NCI-H1930 (cell line): Measurements from ENCODE around the gene DES.
"Not testable (repeated sequence)": the region's sequence is repeated elsewhere in the genome, so short reads cannot be mapped to it uniquely, and the experiment has no call there.

Source experiments
- DNase-seq, 2 experiments: peaks; one replicate each; lab custom pipeline; 2025; lab: John Stamatoyannopoulos, UW

DES gene

DNA sequence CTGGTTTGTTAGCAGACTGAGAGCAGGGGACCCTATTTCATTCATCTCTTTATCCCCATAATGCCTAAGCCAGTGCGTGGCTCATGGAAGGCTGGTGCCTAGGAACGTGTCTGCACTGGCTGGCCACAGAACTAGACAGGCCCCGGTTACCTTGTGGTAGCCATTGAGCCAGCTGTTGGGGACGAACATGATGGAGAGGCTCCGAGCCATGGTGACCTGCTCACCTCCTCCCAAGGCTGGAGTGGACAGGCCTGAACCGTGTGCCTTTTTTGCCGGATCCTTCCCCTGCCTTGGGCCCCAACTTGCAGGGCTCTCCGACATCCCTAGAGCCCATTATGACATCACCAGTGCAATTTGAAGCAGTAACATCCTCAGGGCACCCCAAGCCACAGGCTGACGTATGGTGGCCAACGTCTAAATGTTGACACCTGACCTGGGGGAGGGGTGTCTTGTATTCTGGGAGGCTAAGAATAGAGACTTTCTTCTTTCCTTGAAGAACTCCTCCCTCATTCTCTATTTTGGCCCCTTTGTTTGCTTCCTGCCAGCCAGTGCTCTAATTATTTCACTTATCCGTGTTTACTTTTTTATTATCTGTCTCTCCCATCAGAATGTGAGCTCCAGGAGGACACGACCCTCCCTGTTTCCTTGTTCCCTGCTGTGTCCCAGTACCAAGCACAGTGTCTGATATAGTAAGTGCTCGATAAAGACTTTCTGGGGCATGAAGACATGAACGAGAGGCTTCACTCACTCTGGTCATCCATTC lies 18.3 kb upstream of the DES start:
- peak in 1 of 2 experiments; percentile 32 for DNase-seq

DNA sequence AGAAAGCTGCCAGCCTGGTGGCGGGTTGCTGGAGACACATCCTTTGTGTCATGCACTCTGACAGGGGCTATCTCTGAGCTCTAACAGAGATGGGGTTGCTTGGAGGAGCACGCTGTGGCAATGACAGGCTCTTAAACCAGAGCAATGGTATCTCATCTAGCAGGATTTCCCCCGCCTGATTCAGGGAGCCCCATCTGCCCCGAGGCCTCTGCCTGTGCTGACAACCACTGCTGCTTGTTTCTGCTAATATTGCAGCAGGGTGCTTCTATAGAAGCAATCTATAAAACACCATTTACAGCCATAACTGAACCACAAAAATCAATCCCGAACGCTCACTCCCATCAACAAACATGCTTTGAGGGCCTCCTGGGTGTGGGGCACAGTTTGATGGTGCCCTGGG lies 17.6 kb upstream of the DES start:
- no peak for DNase-seq

DNA sequence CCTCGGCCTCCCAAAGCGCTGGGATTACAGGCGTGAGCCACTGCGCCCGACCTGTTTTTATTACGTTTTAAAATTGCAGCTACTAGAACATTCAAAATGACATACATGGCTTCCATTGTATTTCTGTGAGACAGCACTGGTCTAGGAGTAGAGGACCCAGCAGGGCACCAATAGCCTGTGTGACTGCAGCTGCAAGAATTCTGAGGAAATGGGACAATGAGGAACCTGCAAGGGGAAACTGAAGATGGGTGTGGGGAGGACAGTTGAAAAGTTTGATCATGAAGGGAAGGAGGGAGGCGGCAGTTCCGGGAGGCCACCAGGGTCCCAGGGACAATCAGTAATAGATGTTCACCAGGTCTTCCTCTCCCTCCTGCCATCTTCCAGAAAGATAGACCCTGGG lies 16.6 kb upstream of the DES start:
- no peak for DNase-seq

DNA sequence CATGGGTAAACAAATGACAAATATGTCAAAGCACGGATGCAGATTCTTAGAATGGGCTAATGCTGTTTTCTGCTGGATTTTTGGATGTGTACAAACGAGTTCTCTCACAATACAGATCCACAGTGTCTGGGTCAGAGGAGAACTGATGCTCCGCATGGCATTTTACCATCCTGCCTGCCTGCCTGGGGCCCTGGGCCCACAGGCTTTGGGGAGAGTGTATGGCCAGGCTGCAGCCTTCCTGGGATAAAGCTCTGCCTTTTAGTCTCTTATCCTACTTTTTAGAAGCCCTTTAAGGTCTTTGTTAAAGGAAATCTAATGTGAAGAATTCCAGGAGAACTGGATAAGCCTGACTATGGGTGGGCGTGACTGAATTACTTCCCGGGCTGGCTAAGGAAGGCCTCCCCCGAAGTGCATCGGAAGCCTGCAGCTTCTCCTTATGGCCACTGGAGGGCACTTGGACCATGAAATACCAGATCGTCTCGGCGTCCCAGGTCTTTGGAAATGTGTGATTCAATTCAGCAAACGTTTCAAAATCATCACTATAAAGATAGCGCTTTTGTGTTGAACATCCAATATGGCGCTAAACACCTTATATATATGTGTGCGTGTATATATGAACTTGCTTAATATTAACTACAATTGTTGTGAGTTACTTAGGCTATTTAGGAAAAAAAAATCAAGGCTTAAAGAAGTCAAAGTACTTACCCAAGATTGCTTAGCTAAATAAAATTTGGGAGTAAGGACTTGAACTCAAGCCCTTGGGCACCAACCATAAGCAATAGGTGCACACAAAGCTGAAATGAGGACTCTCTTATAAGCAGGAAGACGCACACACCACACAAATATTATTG lies 15.3 kb upstream of the DES start:
- peak; percentile 66 to 70 for DNase-seq

DNA sequence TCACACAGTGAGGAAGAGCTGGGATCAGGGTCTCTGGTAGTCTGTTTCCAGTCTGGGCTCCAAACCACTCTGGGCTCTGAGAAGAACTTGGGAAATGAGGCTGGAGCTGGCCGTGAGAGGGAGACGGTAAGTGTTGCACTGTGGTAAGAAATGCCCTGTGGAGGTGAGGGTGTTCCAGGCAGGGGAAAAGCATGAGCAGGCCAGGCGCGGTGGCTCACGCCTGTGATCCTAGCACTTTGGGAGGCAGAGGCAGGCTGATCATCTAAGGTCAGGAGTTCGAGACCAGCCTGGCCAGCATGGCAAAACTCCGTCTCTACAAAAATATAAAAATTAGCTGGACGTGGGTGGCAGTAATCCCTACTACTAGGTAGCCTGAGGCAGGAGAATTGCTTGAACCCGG lies 14.3 kb upstream of the DES start:
- no peak for DNase-seq

DNA sequence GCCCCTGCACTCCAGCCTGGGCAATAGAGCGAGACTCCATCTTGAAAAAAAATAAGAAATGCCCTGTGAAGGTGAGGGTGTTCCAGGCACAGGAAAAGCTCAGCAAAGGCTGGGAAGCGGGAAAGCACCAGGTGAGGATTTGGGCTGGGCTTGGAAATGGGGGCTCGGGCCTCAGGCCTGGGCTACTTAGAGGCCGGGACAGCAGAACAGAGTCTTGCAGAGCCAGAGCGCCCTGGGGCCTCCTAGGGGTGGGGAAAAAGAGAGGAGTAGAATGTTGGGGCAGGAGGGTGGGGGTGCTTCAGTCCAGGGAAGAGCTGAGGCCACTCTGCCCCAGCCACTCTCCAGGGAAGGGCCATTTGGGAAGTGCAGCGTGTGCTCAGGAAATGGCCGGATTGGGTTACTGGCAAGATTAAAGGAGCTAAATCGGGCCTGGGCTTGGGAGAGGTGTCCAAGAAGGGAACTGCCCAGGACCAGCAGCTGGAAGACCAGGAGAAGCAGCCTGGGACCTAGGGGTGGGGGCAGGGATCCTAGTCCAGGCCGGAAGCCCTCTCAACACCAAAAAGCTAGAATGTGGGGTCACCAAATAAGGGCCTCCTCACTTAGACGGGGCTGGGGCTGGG lies 13.8 kb upstream of the DES start:
- no peak for DNase-seq

DNA sequence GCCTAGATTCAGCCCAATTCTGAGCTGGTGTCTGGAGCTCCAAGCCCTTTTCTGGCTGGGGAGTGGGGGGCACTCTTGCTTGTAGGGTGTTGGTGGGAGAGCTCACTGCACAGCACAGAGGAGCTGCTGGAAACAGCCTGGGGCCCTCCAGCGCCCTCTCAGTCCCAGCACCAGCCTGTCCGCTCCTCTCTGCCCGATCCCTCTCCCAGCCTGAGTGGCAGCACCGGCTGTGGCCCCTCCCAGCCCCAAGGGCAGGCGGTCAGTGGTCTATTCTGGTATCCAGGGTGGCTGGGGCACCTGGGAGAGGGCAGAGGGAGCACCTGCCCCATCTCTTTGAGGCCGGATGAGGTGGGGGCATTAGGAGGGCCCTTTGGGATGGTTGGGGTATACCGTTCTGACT lies 13.2 kb upstream of the DES start:
- DNase-seq: no peak

DNA sequence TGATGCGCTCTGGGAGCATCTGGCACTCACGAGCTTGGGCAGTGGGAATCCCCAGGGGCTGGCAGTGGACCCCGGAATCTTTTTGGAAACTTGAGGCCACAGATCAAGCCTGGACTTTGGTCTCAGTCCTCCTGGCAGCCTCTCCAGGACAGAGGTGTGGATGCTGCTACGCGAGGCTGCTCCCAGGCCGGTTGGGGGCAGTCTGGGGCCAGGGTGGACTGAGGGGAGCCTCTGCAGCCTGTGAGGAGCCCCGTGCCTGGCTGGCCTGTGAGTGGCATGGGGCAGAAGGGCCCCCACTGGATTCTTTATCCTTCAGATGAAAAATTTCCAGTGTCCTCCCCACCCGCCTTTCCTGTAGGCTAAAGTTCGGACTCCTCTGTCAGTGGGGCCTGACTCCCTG lies 12.7 kb upstream of the DES start:
- no peak for DNase-seq

DNA sequence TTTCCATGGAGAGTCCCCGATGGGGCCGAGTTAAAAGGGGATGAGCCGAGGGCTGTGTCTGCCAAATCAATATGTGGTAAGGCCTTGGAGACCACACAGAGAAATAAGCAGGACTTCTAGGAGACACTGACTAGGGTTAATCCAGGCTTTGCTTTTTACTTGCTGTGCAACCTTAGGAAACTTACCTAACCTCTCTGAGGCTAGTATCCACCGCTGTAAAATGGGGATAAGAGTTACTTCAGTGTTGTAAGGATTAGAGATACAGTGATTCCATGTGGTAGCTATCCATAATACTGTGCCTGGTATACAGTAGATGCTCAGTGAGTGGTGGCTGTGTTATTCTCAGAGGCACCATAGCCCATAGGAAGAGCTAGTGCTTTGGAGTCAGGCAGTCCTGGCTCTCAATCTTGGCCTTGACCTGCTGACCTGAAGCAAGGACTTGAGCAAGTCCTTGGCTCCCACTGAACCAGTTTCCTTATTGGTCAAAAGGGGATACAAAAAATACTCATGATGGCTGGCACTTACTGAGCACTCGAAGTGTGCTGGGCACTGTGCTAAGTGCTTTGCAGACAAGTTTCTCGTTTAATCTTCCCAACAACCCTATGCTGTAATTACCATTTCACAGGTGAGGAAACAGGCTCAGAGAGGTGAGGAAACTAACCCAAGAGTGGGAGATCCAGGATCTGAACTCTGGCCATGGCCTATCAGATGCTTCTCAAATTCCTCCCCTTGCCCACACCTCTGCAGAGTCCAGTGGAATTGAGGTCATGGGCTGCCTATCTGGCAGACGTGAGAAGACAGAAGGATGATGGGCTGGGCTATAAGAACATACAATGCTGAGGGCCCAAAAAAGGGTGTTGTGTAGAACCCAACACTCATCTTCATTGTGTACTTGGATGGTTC lies 12.0 kb upstream of the DES start:
- no peak for DNase-seq

DNA sequence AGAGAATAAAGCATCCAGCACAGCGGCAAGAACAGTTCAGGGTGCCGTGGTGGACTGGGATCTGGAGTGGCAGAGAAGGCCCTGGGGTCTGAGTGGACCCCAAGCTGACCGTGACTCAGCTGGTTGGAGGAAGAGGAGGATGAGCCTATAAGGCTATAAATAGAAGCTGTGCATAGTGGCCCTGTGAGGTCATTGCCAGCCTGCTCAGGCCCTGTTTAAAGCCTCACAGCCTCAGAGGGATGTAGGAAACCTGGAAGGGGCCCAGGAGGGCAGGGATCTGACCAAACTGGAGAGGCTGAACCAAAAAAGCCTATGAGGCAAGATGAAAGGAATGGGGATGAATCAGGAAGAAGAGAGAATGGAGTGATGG lies 11.3 kb upstream of the DES start:
- no peak for DNase-seq

DNA sequence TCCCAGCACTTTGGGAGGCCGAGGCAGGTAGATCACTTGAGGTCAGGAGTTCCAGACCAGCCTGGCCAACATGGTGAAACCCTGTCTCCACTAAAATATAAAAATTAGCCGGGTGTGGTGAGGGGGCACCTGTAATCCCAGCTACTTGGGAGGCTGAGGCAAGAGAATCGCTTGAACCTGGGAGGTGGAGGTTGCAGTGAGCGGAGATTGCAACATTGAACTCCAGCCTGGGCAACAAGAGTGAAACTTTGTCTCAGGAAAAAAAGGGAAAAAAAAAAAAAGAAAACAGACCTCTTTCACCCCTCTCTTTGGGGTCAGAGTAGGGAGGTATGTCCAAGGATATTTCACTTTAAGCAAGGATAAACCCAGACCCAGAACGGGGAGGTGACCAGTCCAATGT lies 10.8 kb upstream of the DES start:
- DNase-seq: not testable (repeated sequence)

DNA sequence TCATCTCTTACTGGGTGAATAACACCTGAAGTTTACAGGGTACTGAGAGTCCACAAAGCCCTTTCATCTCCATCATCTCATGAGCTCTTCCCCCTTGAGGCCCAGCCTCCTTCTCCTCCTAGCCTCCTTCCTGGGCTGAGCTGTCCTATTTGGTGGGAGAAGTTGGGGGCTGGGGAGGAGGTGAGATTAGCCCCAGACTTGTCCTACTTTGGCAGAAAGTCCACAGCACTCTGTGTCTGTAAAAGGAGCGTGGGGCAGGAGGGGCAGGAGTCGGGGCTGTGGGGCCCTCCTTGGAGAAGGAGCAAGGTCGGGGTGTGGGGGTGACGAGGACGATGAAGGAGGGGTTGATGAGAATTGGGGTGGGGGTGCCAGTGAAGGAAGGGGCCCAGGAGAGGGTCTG lies 10.0 kb upstream of the DES start:
- DNase-seq: no peak

DNA sequence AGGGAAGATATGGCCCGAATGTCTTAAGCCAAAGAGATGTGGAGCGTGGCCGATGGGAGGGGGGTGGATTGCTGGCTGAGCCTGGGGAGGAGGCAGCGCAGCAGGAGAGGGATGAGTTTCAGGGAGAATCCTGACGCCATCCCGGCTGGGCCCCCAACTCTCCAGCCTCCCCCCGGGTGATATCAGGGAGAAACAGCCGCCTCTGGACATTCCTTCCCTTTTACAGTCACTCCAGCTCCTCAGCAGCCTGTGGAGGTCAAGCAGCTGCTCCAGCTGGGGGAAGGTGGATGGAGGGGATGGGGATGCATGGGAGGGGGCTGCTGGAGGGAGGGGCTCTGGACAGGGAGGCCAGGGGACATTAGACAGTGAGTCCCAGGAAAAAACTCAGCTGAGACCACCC lies 9.5 kb upstream of the DES start:
- no peak for DNase-seq

DNA sequence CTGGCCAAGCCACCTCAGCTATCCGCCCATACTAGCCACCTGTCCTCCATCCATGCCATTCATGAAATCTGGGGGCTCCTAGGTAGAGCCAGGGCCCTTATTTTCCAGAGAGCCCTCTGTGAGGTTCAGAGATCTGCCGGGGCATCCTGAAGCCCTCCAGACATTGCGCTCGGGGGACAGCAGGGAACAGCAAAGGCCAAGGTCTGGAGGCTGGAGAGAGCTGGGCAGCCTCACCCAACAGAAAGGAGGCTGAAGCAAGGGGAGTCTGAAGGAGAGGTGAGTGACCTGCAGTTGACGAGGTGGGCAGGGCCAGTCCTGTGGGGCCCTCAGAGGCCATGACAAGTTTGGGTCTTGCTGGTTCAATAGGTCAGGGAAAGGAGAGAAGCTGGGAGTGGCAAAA lies 8.6 kb upstream of the DES start:
- DNase-seq: no peak

DNA sequence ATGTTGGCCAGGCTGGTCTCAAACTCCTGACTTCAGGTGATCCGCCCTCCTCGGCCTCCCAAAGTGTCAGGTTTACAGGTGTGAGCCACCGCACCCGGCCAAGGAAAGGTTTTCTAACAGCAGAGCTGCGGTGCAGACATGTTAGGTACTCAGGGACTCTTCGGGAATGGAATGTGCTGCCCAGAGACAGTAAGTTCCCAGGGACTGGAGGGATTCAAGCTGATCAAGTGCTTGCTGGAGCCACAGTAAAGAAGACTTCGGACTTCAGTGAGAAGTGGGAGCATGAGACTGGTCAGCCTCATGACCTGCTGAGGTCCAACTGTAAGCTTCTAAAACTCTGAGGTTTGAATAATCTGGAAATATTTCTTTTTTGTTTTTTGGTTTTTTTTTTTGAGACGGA lies 7.8 kb upstream of the DES start:
- no peak for DNase-seq

DNA sequence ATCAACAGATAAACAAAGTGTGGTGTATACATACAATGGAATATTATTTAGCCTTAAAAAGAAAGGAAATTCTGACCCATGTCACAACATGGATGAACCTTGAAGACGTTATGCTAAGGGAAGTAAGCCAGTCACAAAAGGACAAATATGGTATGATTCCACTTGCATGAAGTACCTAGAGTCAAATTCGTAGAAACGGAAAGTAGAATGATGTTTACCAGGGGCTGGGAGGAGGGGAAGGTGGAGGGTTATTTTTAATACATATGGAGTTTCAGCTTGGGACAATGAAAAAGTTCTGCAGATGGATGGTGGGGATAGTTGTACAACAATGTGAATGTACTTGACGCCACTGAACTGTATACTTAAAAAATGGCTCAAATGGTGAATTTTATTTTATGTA lies 3.3 kb upstream of the DES start:
- DNase-seq: no peak

DNA sequence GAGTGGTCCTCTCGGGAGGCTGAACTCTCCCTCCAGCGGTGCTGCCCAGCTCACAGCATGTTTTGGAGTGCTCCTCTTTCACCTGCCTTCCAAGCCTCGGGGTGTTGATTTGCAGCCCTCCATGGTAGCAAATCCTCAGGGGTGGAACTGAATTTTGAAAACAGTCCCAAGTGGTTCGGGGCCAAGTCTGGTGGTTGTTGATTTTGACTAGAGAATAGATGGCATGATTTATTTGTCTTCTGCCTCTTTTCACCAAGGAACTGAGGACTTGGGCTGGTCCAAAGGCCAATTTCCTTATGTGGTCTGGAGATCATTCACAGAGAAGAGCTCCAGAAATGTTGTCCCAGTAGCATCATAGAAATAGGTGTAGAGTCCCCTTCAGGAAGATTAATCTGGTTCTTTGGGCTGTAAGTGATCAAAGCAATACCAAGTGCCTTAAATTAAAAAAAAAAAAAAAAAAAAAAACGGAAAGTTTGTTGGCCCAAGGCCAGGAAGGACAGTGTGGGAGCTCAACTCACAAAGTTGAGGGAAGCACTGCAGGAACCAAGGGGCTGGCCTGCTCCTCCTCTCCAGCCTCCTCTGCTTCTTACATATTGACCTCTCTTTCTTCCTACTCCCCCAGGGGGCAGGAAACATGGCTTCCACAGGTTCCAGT lies 2.5 kb upstream of the DES start:
- DNase-seq: no peak

DNA sequence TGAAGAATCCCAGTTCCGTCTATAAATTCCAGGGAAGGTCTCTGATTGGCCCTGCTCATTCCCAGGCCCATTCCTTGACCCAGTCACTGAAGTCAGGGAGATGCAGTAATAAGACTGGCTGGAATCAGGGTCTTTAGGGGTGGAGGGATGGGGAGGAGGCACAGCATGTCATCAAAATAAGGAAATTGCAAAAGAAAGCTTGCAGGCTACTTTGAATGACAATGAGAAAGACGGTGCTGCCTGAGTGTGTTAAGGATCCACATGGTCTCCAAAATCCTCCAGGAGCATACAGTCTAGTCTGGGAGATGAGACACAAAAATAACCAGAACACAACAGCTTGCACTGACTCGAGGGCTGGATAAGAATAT lies 2.0 kb upstream of the DES start:
- DNase-seq: no peak

DNA sequence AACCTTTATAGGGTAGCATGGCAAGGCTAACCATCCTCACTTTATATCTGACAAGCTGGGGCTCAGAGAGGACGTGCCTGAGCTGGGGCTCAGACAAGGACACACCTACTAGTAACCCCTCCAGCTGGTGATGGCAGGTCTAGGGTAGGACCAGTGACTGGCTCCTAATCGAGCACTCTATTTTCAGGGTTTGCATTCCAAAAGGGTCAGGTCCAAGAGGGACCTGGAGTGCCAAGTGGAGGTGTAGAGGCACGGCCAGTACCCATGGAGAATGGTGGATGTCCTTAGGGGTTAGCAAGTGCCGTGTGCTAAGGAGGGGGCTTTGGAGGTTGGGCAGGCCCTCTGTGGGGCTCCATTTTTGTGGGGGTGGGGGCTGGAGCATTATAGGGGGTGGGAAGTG lies 1.2 kb upstream of the DES start:
- DNase-seq: no peak

DNA sequence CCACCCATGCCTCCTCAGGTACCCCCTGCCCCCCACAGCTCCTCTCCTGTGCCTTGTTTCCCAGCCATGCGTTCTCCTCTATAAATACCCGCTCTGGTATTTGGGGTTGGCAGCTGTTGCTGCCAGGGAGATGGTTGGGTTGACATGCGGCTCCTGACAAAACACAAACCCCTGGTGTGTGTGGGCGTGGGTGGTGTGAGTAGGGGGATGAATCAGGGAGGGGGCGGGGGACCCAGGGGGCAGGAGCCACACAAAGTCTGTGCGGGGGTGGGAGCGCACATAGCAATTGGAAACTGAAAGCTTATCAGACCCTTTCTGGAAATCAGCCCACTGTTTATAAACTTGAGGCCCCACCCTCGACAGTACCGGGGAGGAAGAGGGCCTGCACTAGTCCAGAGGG lies 803 bp upstream of the DES start:
- no peak for DNase-seq

DNA sequence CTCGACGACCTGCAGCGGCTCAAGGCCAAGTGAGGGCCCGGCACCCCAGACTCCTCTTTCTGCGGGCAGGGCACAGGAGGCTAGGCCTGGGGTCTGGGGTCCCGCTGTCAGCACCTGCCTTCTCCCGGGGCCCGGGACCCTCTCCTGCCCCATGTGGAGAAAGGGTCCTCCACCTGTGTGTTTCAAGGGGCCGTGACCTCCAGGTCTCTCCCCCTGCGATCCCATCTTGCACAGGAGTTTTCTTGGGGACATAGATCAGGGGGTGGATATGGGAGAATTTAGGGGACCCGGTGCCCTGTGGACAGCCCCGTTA lies 791 bp downstream of the DES start:
- no peak for DNase-seq
